ENCODE data around the gene MDK.

Gene MDK

GRCh38 chr11:46335890-46336562, 45.4 kb upstream of the MDK start:
- in situ Hi-C loops (cut with MboI; ENCODE audit: low sequenced_read_pairs, unreplicated experiment) = no loop called here
- TF ChIP-seq CTCF (IDR thresholded peaks at IDR 0.05; ENCODE audit: borderline replicate concordance, control extremely low read depth, extremely low read depth, insufficient read depth, missing control alignments) = no peak
- no peak for DNase-seq (ENCODE audit: low spot score)

- DNase-seq (ENCODE audit: low spot score) = no peak
- no peak for TF ChIP-seq CTCF (IDR thresholded peaks at IDR 0.05; ENCODE audit: borderline replicate concordance, control extremely low read depth, extremely low read depth, insufficient read depth, missing control alignments)
- in situ Hi-C loops (cut with MboI; ENCODE audit: low sequenced_read_pairs, unreplicated experiment) = no loop called here
These were observed 44.8 kb upstream of the MDK start for GRCh38 chr11:46336563-46337180.

- DNase-seq (ENCODE audit: low spot score) = no peak
- TF ChIP-seq CTCF (IDR thresholded peaks at IDR 0.05; ENCODE audit: borderline replicate concordance, control extremely low read depth, extremely low read depth, insufficient read depth, missing control alignments) = no peak
- in situ Hi-C loops (cut with MboI; ENCODE audit: low sequenced_read_pairs, unreplicated experiment) = no loop called here
These were observed 43.7 kb upstream of the MDK start for GRCh38 chr11:46337626-46338345.

GRCh38 chr11:46338636-46338987, 42.9 kb upstream of the MDK start:
- no peak for TF ChIP-seq CTCF (IDR thresholded peaks at IDR 0.05; ENCODE audit: borderline replicate concordance, control extremely low read depth, extremely low read depth, insufficient read depth, missing control alignments)
- in situ Hi-C loops (cut with MboI; ENCODE audit: low sequenced_read_pairs, unreplicated experiment) = no loop called here
- no peak for DNase-seq (ENCODE audit: low spot score)

GRCh38 chr11:46338988-46339666, 42.3 kb upstream of the MDK start:
- no peak for TF ChIP-seq CTCF (IDR thresholded peaks at IDR 0.05; ENCODE audit: borderline replicate concordance, control extremely low read depth, extremely low read depth, insufficient read depth, missing control alignments)
- no peak for DNase-seq (ENCODE audit: low spot score)
- in situ Hi-C loops (cut with MboI; ENCODE audit: low sequenced_read_pairs, unreplicated experiment) = no loop called here

GRCh38 chr11:46339816-46340215, 41.7 kb upstream of the MDK start:
- in situ Hi-C loops (cut with MboI; ENCODE audit: low sequenced_read_pairs, unreplicated experiment) = no loop called here
- TF ChIP-seq CTCF (IDR thresholded peaks at IDR 0.05; ENCODE audit: borderline replicate concordance, control extremely low read depth, extremely low read depth, insufficient read depth, missing control alignments) = no peak
- no peak for DNase-seq (ENCODE audit: low spot score)

Data from GM13976 (cell line).